Loucy (cell line): ENCODE data around the gene PMAIP1.

Source experiments
- H2AFZ ChIP-seq: fragments of 200-600 bp; sonication (generic); 2 replicates; pipeline ENCODE4 v1.6.0; 2016; ENCODE audit warnings: antibody characterized with exemption, mild to moderate bottlenecking, low read length, moderate library complexity
- H3F3A ChIP-seq: fragments of 200-600 bp; 2 replicates; pipeline ENCODE4 v1.6.0; 2016; ENCODE audit warnings: antibody characterized with exemption, low read depth, mild to moderate bottlenecking
- H3K27me3 ChIP-seq: fragments of 200-600 bp; sonication (generic); 2 replicates; pipeline ENCODE4 v1.6.1; 2014; ENCODE audit warnings: low read length, mild to moderate bottlenecking; ENCODE audit not compliant: insufficient read depth, poor library complexity, severe bottlenecking
- H3K36me3 ChIP-seq: fragments of 200-600 bp; sonication (generic); 2 replicates; pipeline ENCODE4 v1.6.1; 2016; ENCODE audit warnings: low read length; ENCODE audit not compliant: insufficient read depth
- H3K4me1 ChIP-seq: fragments of 200-600 bp; sonication (generic); 2 replicates; pipeline ENCODE4 v1.5.1; 2014; ENCODE audit warnings: low read length, mild to moderate bottlenecking; ENCODE audit not compliant: insufficient read depth, poor library complexity, severe bottlenecking
- H3K4me2 ChIP-seq: fragments of 200-600 bp; sonication (generic); 2 replicates; pipeline ENCODE4 v1.6.0; 2014; ENCODE audit warnings: antibody characterized with exemption, low read length, low read depth, mild to moderate bottlenecking; ENCODE audit not compliant: poor library complexity, severe bottlenecking
- H3K4me3 ChIP-seq: fragments of 200-600 bp; sonication (generic); 2 replicates; pipeline ENCODE4 v1.5.1; 2014; ENCODE audit warnings: low read length, mild to moderate bottlenecking, mixed read lengths; ENCODE audit not compliant: poor library complexity, severe bottlenecking
- H3K79me2 ChIP-seq: fragments of 200-600 bp; sonication (generic); 2 replicates; pipeline ENCODE4 v1.6.1; 2014; ENCODE audit warnings: low read length; ENCODE audit not compliant: insufficient read depth
- H3K9ac ChIP-seq: fragments of 200-600 bp; sonication (generic); 2 replicates; pipeline ENCODE4 v1.6.0; 2014; ENCODE audit warnings: mild to moderate bottlenecking, low read depth, low read length, moderate library complexity; ENCODE audit not compliant: poor library complexity, severe bottlenecking
- H3K9me2 ChIP-seq: fragments of 200-600 bp; sonication (generic); replicated peaks from 2 replicates; pipeline ENCODE4 v1.6.1; 2016; ENCODE audit warnings: low read depth, low read length, mixed read lengths
- H3K9me3 ChIP-seq: fragments of 200-600 bp; sonication (generic); 2 replicates; pipeline ENCODE4 v1.6.1; 2014; ENCODE audit warnings: mild to moderate bottlenecking, antibody characterized with exemption, low read length, low read depth; ENCODE audit not compliant: insufficient read depth
- H4K20me1 ChIP-seq: fragments of 200-600 bp; sonication (generic); 2 replicates; pipeline ENCODE4 v1.6.0; 2014; ENCODE audit warnings: antibody characterized with exemption, low read length, mild to moderate bottlenecking; ENCODE audit not compliant: insufficient read depth, poor library complexity, severe bottlenecking
- CTCF ChIP-seq: fragments of 200-600 bp; sonication (generic); conservative IDR thresholded peaks from 2 replicates; pipeline ENCODE4 v1.5.1; 2014; ENCODE audit warnings: mild to moderate bottlenecking, antibody characterized with exemption, low read length
- EZH2phosphoT487 ChIP-seq: fragments of 200-600 bp; IDR thresholded peaks from 2 replicates; pipeline ENCODE4 v1.6.1; 2018; ENCODE audit warnings: antibody characterized with exemption, mild to moderate bottlenecking, moderate library complexity, borderline replicate concordance

The PMAIP1 gene

GRCh38 chr18:59874166-59874565 is 25.6 kb upstream of the PMAIP1 start:
- no peak for TF ChIP-seq EZH2phosphoT487
- no peak for TF ChIP-seq CTCF
- Histone ChIP-seq H3K9me2 (no peaks in the 10 kb centered on the region), H4K20me1 (no peaks in the 10 kb centered on the region), H3K4me3 (no peak overlapping the region), H3F3A (no peaks in the 10 kb centered on the region), H3K4me2 (no peak overlapping the region), H3K27me3 (no peaks in the 10 kb centered on the region), H3K79me2 (no peaks in the 10 kb centered on the region), H2AFZ (no peak overlapping the region), H3K9ac (no peak overlapping the region), H3K4me1 (no peaks in the 10 kb centered on the region), H3K9me3 (no peaks in the 10 kb centered on the region), H3K36me3 (no peaks in the 10 kb centered on the region)

- no peak overlapping the region for H3K9ac ChIP-seq
- no peak overlapping the region for H3K4me3 ChIP-seq
- H3K9me2 ChIP-seq: no peaks in the 10 kb centered on the region
- H3K9me3 ChIP-seq: no peaks in the 10 kb centered on the region
- H3K4me2 ChIP-seq: no peak overlapping the region
- H3F3A ChIP-seq: no peaks in the 10 kb centered on the region
- H3K4me1 ChIP-seq: no peaks in the 10 kb centered on the region
- H3K27me3 ChIP-seq: no peaks in the 10 kb centered on the region
- H2AFZ ChIP-seq: no peak overlapping the region
- H3K36me3 ChIP-seq: no peaks in the 10 kb centered on the region
- H4K20me1 ChIP-seq: no peaks in the 10 kb centered on the region
- no peaks in the 10 kb centered on the region for H3K79me2 ChIP-seq
- TF ChIP-seq EZH2phosphoT487: no peak
- TF ChIP-seq CTCF: no peak
These were observed 23.5 kb upstream of the PMAIP1 start for GRCh38 chr18:59876310-59876626.

GRCh38 chr18:59877361-59877760 is 22.4 kb upstream of the PMAIP1 start:
- Histone ChIP-seq H4K20me1 (no peaks in the 10 kb centered on the region), H3K79me2 (no peaks in the 10 kb centered on the region), H3K9me2 (no peaks in the 10 kb centered on the region), H3K9me3 (no peaks in the 10 kb centered on the region), H2AFZ (no peak overlapping the region), H3K4me3 (no peak overlapping the region), H3K27me3 (no peaks in the 10 kb centered on the region), H3K4me1 (peaks cover 6% of the 10 kb centered on the region), H3K9ac (no peak overlapping the region), H3F3A (no peaks in the 10 kb centered on the region), H3K4me2 (no peak overlapping the region), H3K36me3 (no peaks in the 10 kb centered on the region)
- TF ChIP-seq CTCF (no peak), EZH2phosphoT487 (no peak)
